ENCODE measurements around the gene CFAP69.
"Not testable (repeated sequence)": the region's sequence is repeated elsewhere in the genome, so short reads cannot be mapped to it uniquely, and the experiment has no call there.

CFAP69 gene

GRCh38 chr7:90236721-90237289 lies 8.2 kb upstream of the CFAP69 start:
- no peak for DNase-seq

- DNase-seq = no peak
Observed at GRCh38 chr7:90238022-90238421, 7.0 kb upstream of the CFAP69 start.

DNA sequence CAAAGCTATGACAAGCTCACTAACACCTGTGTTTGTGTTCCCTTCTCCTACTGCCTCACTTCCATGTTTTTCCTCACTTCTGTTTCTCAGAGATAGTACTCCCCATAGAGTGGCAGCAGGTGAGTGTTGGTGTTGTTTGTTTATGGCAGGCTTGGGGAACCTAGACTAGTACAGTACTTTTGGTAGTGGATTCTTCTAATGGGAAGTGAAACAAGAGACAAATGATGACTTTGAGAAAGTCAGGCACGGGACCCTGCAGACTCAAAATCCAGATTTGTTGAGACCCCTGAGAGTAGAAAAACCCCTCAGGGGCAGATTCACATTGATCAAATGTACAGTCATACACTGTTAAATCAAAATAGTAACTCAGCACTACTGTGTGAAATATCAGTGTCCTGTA lies 6.4 kb upstream of the CFAP69 start:
- DNase-seq = no peak

GRCh38 chr7:90239050-90239449 lies 5.9 kb upstream of the CFAP69 start:
- DNase-seq = no peak

- DNase-seq = no peak
Observed at GRCh38 chr7:90239625-90240228, 5.2 kb upstream of the CFAP69 start.

DNA sequence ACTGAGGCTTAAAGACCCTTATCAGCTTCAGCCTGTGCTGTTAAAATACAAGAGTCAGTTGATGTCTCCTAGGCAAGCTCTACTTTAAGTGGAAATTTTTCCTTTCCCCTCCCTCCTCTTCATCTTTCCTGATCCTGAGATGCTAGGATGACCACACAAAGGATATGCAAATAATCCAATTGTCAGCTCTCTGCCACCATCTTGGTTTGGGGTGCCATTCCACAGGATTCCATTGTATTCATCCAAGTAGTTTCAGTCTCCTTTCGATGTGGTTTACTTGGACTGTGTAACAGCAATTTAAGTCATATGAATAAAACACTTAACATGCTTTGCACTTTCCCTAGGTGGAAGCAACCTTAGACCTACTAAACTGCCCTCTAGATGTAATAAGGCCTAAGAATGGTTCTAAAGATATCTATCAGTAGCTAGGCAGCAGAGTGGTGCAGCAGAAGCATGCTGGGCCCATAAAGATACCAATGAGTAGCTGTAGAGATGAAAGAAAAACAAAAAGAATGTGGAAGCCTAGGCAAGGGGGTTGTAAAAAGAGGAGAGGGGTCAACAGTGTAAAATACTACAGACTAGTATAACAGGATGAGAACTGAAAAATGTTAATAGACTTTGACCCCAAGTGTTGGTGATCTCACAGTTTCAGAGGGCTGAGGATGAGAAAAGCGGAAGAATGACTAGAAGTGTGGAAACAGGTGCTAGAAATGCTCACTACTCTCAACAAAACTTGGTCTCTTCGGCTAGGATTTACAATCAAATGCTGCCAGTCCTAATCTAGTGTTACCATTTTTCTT lies 2.4 kb upstream of the CFAP69 start:
- DNase-seq = no peak

- no peak for DNase-seq
Observed at GRCh38 chr7:90243556-90243955, 1.4 kb upstream of the CFAP69 start.

DNA sequence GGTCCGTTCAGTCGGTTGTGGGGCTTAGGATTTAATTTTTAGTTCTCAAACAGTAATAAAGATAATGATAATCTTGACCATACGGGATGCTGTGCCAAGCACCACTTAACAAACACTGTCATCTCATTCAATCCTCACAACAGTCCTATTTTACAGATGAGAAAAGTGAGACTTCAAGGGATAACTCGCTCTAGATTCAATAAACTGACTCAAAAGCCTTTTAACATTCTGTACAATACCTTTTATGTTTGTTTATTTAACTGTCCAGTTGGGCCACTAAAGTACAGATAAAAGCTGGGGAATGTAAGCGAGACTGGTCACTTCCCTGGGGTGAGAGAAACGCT lies 437 bp upstream of the CFAP69 start:
- DNase-seq = no peak

- no peak for DNase-seq
Observed at GRCh38 chr7:90246171-90246570, 1.2 kb downstream of the CFAP69 start.

- no peak for DNase-seq
Observed at GRCh38 chr7:90248706-90249105, 3.7 kb downstream of the CFAP69 start.

- no peak for DNase-seq
Observed at GRCh38 chr7:90250601-90251303, 5.8 kb downstream of the CFAP69 start.

GRCh38 chr7:90251304-90251635 lies 6.3 kb downstream of the CFAP69 start:
- no peak for DNase-seq

GRCh38 chr7:90256011-90256410 lies 11.0 kb downstream of the CFAP69 start:
- DNase-seq = not testable (repeated sequence)

GRCh38 chr7:90256778-90257177 lies 11.8 kb downstream of the CFAP69 start:
- no peak for DNase-seq

DNA sequence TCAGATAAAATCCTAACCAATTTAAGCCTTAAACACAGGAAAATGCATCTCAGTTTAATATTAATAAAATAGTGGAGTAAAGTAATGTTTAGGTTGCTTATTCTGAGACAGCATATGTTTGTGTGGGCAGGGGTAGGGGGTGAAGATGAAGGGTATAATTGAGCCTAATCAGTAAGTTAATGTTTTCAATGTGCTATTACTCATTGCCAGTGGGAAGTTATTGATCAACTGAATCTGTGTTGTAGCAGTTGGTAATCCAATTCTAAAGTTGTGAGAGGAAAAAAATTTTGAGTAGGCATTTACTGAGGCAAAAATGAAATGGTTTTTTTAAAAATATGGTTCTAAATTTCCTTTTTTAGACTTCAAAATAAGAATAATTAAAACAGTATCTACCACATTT lies 16.5 kb downstream of the CFAP69 start:
- no peak for DNase-seq

DNA sequence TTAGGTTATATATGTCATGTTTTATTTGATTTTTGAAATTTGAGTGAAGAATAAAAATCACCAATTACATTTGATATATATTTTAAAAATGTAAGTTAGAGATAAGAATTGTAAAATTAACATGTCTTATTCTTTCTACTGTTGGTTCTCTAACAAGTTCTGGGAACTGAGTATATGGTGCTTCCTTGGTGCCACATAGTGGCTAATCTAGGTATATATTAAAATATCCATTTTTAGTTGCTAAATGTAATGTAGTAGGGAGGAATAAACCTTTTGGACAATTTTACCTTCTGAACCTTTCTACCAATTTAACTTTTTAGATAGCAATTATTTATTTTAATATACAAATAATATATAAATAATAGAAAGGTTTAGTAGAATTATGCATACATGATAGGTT lies 17.5 kb downstream of the CFAP69 start:
- DNase-seq = no peak

- DNase-seq = no peak
Observed at GRCh38 chr7:90266808-90267207, 21.8 kb downstream of the CFAP69 start.

- DNase-seq = no peak
Observed at GRCh38 chr7:90267263-90267858, 22.4 kb downstream of the CFAP69 start.

DNA sequence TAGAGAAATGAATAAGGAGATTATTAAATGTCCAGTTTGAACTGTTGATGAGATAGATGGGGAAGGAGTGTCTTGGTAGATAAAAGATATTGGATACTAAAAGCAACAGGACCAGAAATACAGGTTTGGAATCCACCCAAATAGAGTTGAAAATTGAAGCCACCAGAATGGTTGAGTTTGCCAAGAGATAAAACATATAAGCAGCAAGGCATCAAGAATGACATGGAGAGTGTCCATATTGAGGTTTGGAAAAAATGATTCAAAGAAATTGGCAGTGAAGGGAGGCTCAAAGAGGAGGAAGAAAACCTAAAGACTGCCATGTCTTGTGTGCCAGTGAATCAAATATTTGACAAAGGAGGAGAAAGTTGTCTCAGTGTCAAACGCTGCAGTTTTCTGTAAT lies 24.2 kb downstream of the CFAP69 start:
- no peak for DNase-seq

GRCh38 chr7:90270431-90271178 lies 25.6 kb downstream of the CFAP69 start:
- DNase-seq = no peak

DNA sequence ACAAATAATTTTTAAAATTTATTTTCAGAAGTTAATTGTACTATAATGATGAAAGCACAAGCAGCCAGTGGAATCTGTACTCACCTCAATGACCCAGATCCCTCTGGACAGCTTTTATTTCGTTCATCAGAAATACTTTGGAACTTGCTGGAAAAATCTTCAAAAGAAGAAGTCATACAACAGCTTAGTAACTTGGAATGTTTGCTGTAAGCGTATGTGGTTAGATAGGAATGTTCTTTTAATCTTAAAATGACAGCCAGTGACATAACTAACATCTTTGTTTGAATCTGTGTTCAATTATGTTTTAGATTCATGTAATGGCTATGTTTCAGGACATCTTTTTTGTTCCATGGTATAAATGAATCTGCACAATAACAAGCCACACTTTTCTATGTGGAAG lies 26.8 kb downstream of the CFAP69 start:
- DNase-seq = no peak

DNA sequence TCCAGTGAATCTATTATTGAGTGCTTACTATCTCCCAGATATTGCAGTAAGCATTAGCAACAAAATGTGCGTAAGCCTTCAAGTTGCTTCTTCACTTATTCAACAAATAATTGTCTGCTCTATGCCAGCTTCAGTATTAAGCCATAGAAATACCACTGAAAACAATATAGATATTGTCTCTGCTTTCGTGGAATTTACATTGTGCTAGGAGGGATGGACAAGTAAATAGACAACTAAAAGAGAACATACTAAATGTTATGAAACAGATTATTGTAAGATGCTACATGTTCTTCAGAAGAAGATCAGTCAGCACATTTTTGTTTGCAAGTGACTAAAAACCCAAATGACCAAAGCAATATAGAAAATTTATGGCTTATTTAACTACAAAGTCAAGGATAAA lies 27.3 kb downstream of the CFAP69 start:
- DNase-seq = no peak

DNA sequence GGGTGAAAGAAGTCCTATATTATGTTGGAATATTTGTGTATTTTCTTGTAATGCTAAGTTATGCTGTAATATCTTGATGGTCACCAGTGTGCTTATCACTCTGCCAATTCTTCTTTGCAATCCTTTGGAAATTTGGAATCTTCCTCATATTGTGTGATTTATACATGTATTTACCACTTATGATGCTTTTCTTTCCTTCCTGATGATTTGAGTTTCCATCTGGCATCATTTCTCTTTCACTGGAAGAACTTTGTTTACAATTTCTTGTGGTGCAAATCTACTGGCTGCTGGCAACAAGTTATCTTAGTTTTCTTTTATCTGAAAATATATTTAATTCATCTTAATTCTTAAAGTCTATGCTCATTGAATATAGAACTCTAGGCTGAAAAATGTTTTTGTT lies 29.2 kb downstream of the CFAP69 start:
- no peak for DNase-seq
